Karpas-422 (cell line): ENCODE results near the gene SWT1. TPM values are rescaled to one million over a fixed set of nuclear protein-coding genes. Genes with fewer than 3 reads are reported as not detected.

Experiments
- DNase-seq: peaks from one replicate; pipeline ENCODE4 v3.0.0-alpha.2; 2015
- H2AFZ ChIP-seq: fragments of 200-600 bp; sonication (generic); 2 replicates; pipeline ENCODE4 v1.6.1; 2014; ENCODE audit warnings: antibody characterized with exemption, low read length, mixed read lengths
- H3K27ac ChIP-seq: fragments of 200-600 bp; sonication (generic); 2 replicates; pipeline ENCODE4 v1.5.1; 2014; ENCODE audit warnings: mild to moderate bottlenecking, low read length, moderate library complexity
- H3K27me3 ChIP-seq: fragments of 200-600 bp; sonication (generic); 2 replicates; pipeline ENCODE4 v1.6.1; 2014; ENCODE audit warnings: low read length, mixed read lengths
- H3K36me3 ChIP-seq: fragments of 200-600 bp; sonication (generic); 2 replicates; pipeline ENCODE4 v1.6.1; 2014; ENCODE audit warnings: low read length, mixed read lengths; ENCODE audit not compliant: insufficient read depth
- H3K4me1 ChIP-seq: fragments of 200-600 bp; sonication (generic); 2 replicates; pipeline ENCODE4 v1.6.1; 2014; ENCODE audit warnings: mild to moderate bottlenecking, low read length, mixed read lengths
- H3K4me2 ChIP-seq: fragments of 200-600 bp; sonication (generic); 2 replicates; pipeline ENCODE4 v1.6.1; 2014; ENCODE audit warnings: low read length, low read depth, mild to moderate bottlenecking; ENCODE audit not compliant: poor library complexity, severe bottlenecking
- H3K4me3 ChIP-seq: fragments of 200-600 bp; sonication (generic); 2 replicates; pipeline ENCODE4 v1.5.1; 2014; ENCODE audit warnings: mild to moderate bottlenecking, antibody characterized with exemption, low read length, mixed read lengths
- H3K79me2 ChIP-seq: fragments of 200-600 bp; sonication (generic); 2 replicates; pipeline ENCODE4 v1.6.1; 2014; ENCODE audit warnings: mild to moderate bottlenecking, low read length, mixed read lengths
- H3K9ac ChIP-seq: fragments of 200-600 bp; sonication (generic); 2 replicates; pipeline ENCODE4 v1.6.0; 2014; ENCODE audit warnings: low read length
- H3K9me2 ChIP-seq: fragments of 200-600 bp; sonication (generic), shearing (Covaris generic); replicated peaks from 2 replicates; pipeline ENCODE4 v1.6.0; 2014; ENCODE audit warnings: mild to moderate bottlenecking, low read length, moderate library complexity; ENCODE audit not compliant: insufficient read depth
- H3K9me3 ChIP-seq: fragments of 300-700, 200-600 bp; sonication (generic); 2 replicates; pipeline ENCODE4 v1.6.1; 2014; ENCODE audit warnings: low read length, mixed read lengths
- H4K20me1 ChIP-seq: fragments of 200-600 bp; sonication (generic); 2 replicates; pipeline ENCODE4 v1.6.1; 2014; ENCODE audit warnings: mild to moderate bottlenecking, antibody characterized with exemption, low read length, low read depth; ENCODE audit not compliant: insufficient read depth
- total RNA-seq: library from RNA; depleted of rRNA; stranded (reverse); fragments of >200 nt; shearing (Covaris generic); gene quantifications from 2 replicates; pipeline ENCODE4 v1.2.3, GENCODE V29; 2014; ENCODE audit warnings: low replicate concordance

SWT1 gene
- total RNA-seq, 1 experiment from 2014 or later = 1.8 TPM

GRCh38 chr1:185267301-185267700, 110.3 kb downstream of the SWT1 start:
- no peak for DNase-seq
- H3K9me3 ChIP-seq = no peaks in the 10 kb centered on the region
- H3K4me2 ChIP-seq = no peak overlapping the region
- no peaks in the 10 kb centered on the region for H3K4me1 ChIP-seq
- no peak overlapping the region for H3K4me3 ChIP-seq
- H3K36me3 ChIP-seq = no peaks in the 10 kb centered on the region
- no peak overlapping the region for H3K9ac ChIP-seq
- H4K20me1 ChIP-seq = no peaks in the 10 kb centered on the region
- H3K9me2 ChIP-seq = no peaks in the 10 kb centered on the region
- H2AFZ ChIP-seq = no peak overlapping the region
- H3K27me3 ChIP-seq = no peaks in the 10 kb centered on the region
- no peaks in the 10 kb centered on the region for H3K79me2 ChIP-seq
- no peak overlapping the region for H3K27ac ChIP-seq

- Histone ChIP-seq H3K36me3 (no peaks in the 10 kb centered on the region), H3K4me1 (no peaks in the 10 kb centered on the region), H4K20me1 (no peaks in the 10 kb centered on the region), H3K9me3 (no peaks in the 10 kb centered on the region), H3K9ac (no peak overlapping the region), H3K9me2 (no peaks in the 10 kb centered on the region), H3K4me2 (no peak overlapping the region), H2AFZ (no peak overlapping the region), H3K27ac (no peak overlapping the region), H3K79me2 (no peaks in the 10 kb centered on the region), H3K27me3 (no peaks in the 10 kb centered on the region), H3K4me3 (no peak overlapping the region)
- DNase-seq = no peak
These were observed 110.7 kb downstream of the SWT1 start for GRCh38 chr1:185267701-185268100.

GRCh38 chr1:185268352-185268751, 111.4 kb downstream of the SWT1 start:
- Histone ChIP-seq H3K36me3 (no peaks in the 10 kb centered on the region), H3K27ac (no peak overlapping the region)

GRCh38 chr1:185271921-185272320, 115.0 kb downstream of the SWT1 start:
- no peak overlapping the region for H3K9ac ChIP-seq
- no peaks in the 10 kb centered on the region for H3K79me2 ChIP-seq
- no peaks in the 10 kb centered on the region for H3K9me3 ChIP-seq
- no peak overlapping the region for H3K4me2 ChIP-seq
- H3K27me3 ChIP-seq = no peaks in the 10 kb centered on the region
- no peaks in the 10 kb centered on the region for H3K9me2 ChIP-seq
- no peaks in the 10 kb centered on the region for H3K4me1 ChIP-seq
- H4K20me1 ChIP-seq = no peaks in the 10 kb centered on the region
- H3K27ac ChIP-seq = no peak overlapping the region
- no peak overlapping the region for H3K4me3 ChIP-seq
- H2AFZ ChIP-seq = no peak overlapping the region
- H3K36me3 ChIP-seq = no peaks in the 10 kb centered on the region
- no peak for DNase-seq

More at GRCh38 chr1:185268352-185268751, 111.4 kb downstream of the SWT1 start:
- H3K9ac ChIP-seq = no peak overlapping the region
- H3K9me2 ChIP-seq = no peaks in the 10 kb centered on the region
- H3K27me3 ChIP-seq = no peaks in the 10 kb centered on the region
- no peaks in the 10 kb centered on the region for H3K9me3 ChIP-seq
- no peak for DNase-seq
- no peaks in the 10 kb centered on the region for H3K79me2 ChIP-seq
- H4K20me1 ChIP-seq = no peaks in the 10 kb centered on the region
- H3K4me3 ChIP-seq = no peak overlapping the region
- no peaks in the 10 kb centered on the region for H3K4me1 ChIP-seq
- no peak overlapping the region for H3K4me2 ChIP-seq
- H2AFZ ChIP-seq = no peak overlapping the region

GRCh38 chr1:185279571-185279970, 122.6 kb downstream of the SWT1 start:
- DNase-seq = no peak
- Histone ChIP-seq H2AFZ (no peak overlapping the region), H3K4me1 (peaks cover 6% of the 10 kb centered on the region), H3K9me3 (no peaks in the 10 kb centered on the region), H4K20me1 (no peaks in the 10 kb centered on the region), H3K4me2 (no peak overlapping the region), H3K9ac (no peak overlapping the region), H3K27ac (no peak overlapping the region), H3K36me3 (no peaks in the 10 kb centered on the region), H3K9me2 (0 out of 2 replicates have a peak, but pooled peaks cover 3% of the 10 kb centered on the region), H3K79me2 (no peaks in the 10 kb centered on the region), H3K4me3 (no peak overlapping the region), H3K27me3 (no peaks in the 10 kb centered on the region)

GRCh38 chr1:185280589-185280988, 123.6 kb downstream of the SWT1 start:
- no peaks in the 10 kb centered on the region for H3K27me3 ChIP-seq
- no peak overlapping the region for H3K4me3 ChIP-seq
- no peak overlapping the region for H3K9ac ChIP-seq
- no peaks in the 10 kb centered on the region for H4K20me1 ChIP-seq
- no peaks in the 10 kb centered on the region for H3K36me3 ChIP-seq
- DNase-seq = no peak
- H3K27ac ChIP-seq = no peak overlapping the region
- H2AFZ ChIP-seq = no peak overlapping the region
- peaks cover 6% of the 10 kb centered on the region for H3K4me1 ChIP-seq
- H3K79me2 ChIP-seq = no peaks in the 10 kb centered on the region
- H3K9me2 ChIP-seq = 0 out of 2 replicates have a peak, but pooled peaks cover 3% of the 10 kb centered on the region
- no peak overlapping the region for H3K4me2 ChIP-seq
- no peaks in the 10 kb centered on the region for H3K9me3 ChIP-seq

- Histone ChIP-seq H3K4me2 (no peak overlapping the region), H3K27ac (no peak overlapping the region), H2AFZ (no peak overlapping the region), H3K9ac (no peak overlapping the region), H4K20me1 (no peaks in the 10 kb centered on the region), H3K9me2 (0 out of 2 replicates have a peak, but pooled peaks cover 3% of the 10 kb centered on the region), H3K79me2 (no peaks in the 10 kb centered on the region), H3K4me3 (no peak overlapping the region), H3K9me3 (no peaks in the 10 kb centered on the region), H3K27me3 (no peaks in the 10 kb centered on the region), H3K4me1 (peaks cover 6% of the 10 kb centered on the region), H3K36me3 (no peaks in the 10 kb centered on the region)
- no peak for DNase-seq
These were observed 124.3 kb downstream of the SWT1 start for GRCh38 chr1:185281245-185281644.

- Histone ChIP-seq H3K9me2 (no peaks in the 10 kb centered on the region), H3K4me2 (no peak overlapping the region), H2AFZ (no peak overlapping the region), H3K4me1 (peaks cover 6% of the 10 kb centered on the region), H3K4me3 (no peak overlapping the region), H3K9me3 (no peaks in the 10 kb centered on the region), H3K27ac (no peak overlapping the region), H3K27me3 (no peaks in the 10 kb centered on the region), H3K79me2 (no peaks in the 10 kb centered on the region), H3K36me3 (no peaks in the 10 kb centered on the region), H4K20me1 (no peaks in the 10 kb centered on the region), H3K9ac (no peak overlapping the region)
- DNase-seq = no peak
These were observed 127.1 kb downstream of the SWT1 start for GRCh38 chr1:185284116-185284515.
